K562 (cell line): ENCODE measurements around the gene TMEM260. TPM values are rescaled to one million over a fixed set of nuclear protein-coding genes. Genes with fewer than 3 reads are reported as not detected.

Experiments
- ELF2 ChIP-seq: fragments of 250-450 bp; sonication (Bioruptor Pico); IDR thresholded peaks from 2 replicates; pipeline ENCODE4 v1.5.0; 2021; ENCODE audit warnings: mild to moderate bottlenecking
- ESRRA ChIP-seq: fragments of 450-650 bp; IDR thresholded peaks from 2 replicates; pipeline ENCODE4 v1.6.1; 2014; ENCODE audit warnings: low read depth, mild to moderate bottlenecking, moderate library complexity, borderline replicate concordance
- NFYB ChIP-seq: IDR thresholded peaks from 2 replicates; pipeline ENCODE4 v1.6.1; 2011; ENCODE audit warnings: mild to moderate bottlenecking, moderate library complexity; ENCODE audit not compliant: insufficient read length; ENCODE audit errors: extremely low read depth
- NR2C1 ChIP-seq, 2 experiments: fragments of 450-650 bp; IDR thresholded peaks; 2 replicates each; pipeline ENCODE4 v1.6.1; 2017; ENCODE audit warnings: mild to moderate bottlenecking in 2 of 2, antibody characterized with exemption in 1 of 2, inconsistent platforms in 1 of 2, missing compliant biosample characterization in 1 of 2, missing genetic modification characterization in 1 of 2
- NR2F6 ChIP-seq: fragments of 450-650 bp; formaldehyde crosslinking; IDR thresholded peaks from 2 replicates; pipeline ENCODE4 v1.4.0; 2020; ENCODE audit warnings: mild to moderate bottlenecking
- PTBP1 ChIP-seq: fragments of 200-400 bp; formaldehyde crosslinking; IDR thresholded peaks from 2 replicates; pipeline ENCODE4 v1.6.1; 2017; ENCODE audit warnings: low read depth, low read length
- REST ChIP-seq, 2 experiments: fragments of 450-650 bp; formaldehyde crosslinking in 1 of 2; IDR thresholded peaks; 2 replicates each; pipeline versions ENCODE4 v1.4.0 to v1.6.1; 2014 to 2020; ENCODE audit warnings: mild to moderate bottlenecking in 2 of 2, borderline replicate concordance in 1 of 2, low read depth in 1 of 2
- SMC3 ChIP-seq: conservative IDR thresholded peaks from 2 replicates; pipeline ENCODE4 v1.6.1; 2011; ENCODE audit warnings: low read depth, low read length, improper control_type of control experiment; ENCODE audit not compliant: insufficient read depth
- SNRNP70 ChIP-seq: fragments of 200-400 bp; formaldehyde crosslinking; optimal IDR thresholded peaks from 2 replicates; pipeline ENCODE3; 2017; ENCODE audit warnings: low read depth, low read length
- TCF15 ChIP-seq: fragments of 250-450 bp; sonication (Bioruptor Pico); IDR thresholded peaks from 2 replicates; pipeline ENCODE4 v1.8.0; 2022; ENCODE audit warnings: moderate library complexity, mild to moderate bottlenecking, inconsistent platforms
- TEAD1 ChIP-seq, 2 experiments: fragments of 450-650 bp in 1 of 2; sonication (generic) in 1 of 2; formaldehyde crosslinking; IDR thresholded peaks; 2 replicates each; pipeline versions ENCODE4 v1.4.0 to v1.8.0; 2020 to 2022; ENCODE audit warnings: mild to moderate bottlenecking in 2 of 2, missing genetic modification reagents in 1 of 2
- TEAD4 ChIP-seq, 2 experiments: sonication (generic) in 1 of 2; formaldehyde crosslinking in 1 of 2; IDR thresholded peaks; 2 replicates each; pipeline versions ENCODE4 v1.6.1 to v1.8.0; 2012 to 2022; ENCODE audit warnings: borderline replicate concordance in 1 of 2, inconsistent platforms in 1 of 2, low read length in 1 of 2, mild to moderate bottlenecking in 1 of 2, missing genetic modification reagents in 1 of 2
- TRIM24 ChIP-seq, 2 experiments: fragments of 450-650 bp; IDR thresholded peaks; 2 replicates each; pipeline ENCODE4 v1.6.1; 2016
- USF2 ChIP-seq: sonication (generic); formaldehyde crosslinking; IDR thresholded peaks from 2 replicates; pipeline ENCODE4 v1.5.0; 2020; ENCODE audit warnings: missing genetic modification reagents
- ZBED1 ChIP-seq: IDR thresholded peaks from 2 replicates; pipeline ENCODE4 v1.6.1; 2014
- ZNF3 ChIP-seq: fragments of 250-450 bp; sonication (Bioruptor Pico); IDR thresholded peaks from 2 replicates; pipeline ENCODE4 v1.5.0; 2021; ENCODE audit warnings: mild to moderate bottlenecking, moderate library complexity
- ZNF644 ChIP-seq: fragments of 200-800 bp; sonication (Bioruptor generic); IDR thresholded peaks from 2 replicates; pipeline ENCODE4 v1.6.1; 2016; ENCODE audit warnings: low read depth, missing genetic modification characterization, missing compliant biosample characterization
- ZNF707 ChIP-seq: fragments of 250-450 bp; sonication (Bioruptor Pico); conservative IDR thresholded peaks from 2 replicates; pipeline ENCODE4 v1.8.0; 2022; ENCODE audit warnings: inconsistent platforms, mild to moderate bottlenecking, moderate library complexity
- ZNF764 ChIP-seq: fragments of 250-450 bp; sonication (Bioruptor Pico); IDR thresholded peaks from 2 replicates; pipeline ENCODE4 v1.4.0; 2020; ENCODE audit warnings: low read depth, mild to moderate bottlenecking, moderate library complexity
- polyA plus RNA-seq, 8 experiments: library from polyadenylated mRNA; depleted of rRNA in 4 of 8; stranded (reverse) in 5 of 8; unstranded in 3 of 8; fragments of >200 nt; fragmentation: Nextera tagmentation in 2 of 8; fragmentation: Illumina TruSeq in 1 of 8; extraction: Ambion mirVana in 2 of 8; extraction: Trizol in 1 of 8; gene quantifications; 2 replicates each; pipeline versions ENCODE4 v1.2.1 to v1.2.3, GENCODE V29; 2011 to 2014; ENCODE audit warnings: inconsistent platforms in 1 of 8, missing spikeins in 1 of 8
- total RNA-seq, 7 experiments: library from RNA; depleted of rRNA in 6 of 7; stranded (reverse); fragments of >200 nt in 6 of 7; fragmentation: Illumina TruSeq in 2 of 7; extraction: Trizol in 2 of 7; gene quantifications; 2 replicates each; pipeline versions ENCODE4 v1.2.1 to v1.2.3, GENCODE V29; 2011 to 2021; ENCODE audit warnings: low replicate concordance in 1 of 7

The TMEM260 gene
- total and polyA plus RNA-seq, 9 of the 15 experiments (the other 6 are each of a cell fraction or from before 2014, with no cell fraction given): 2.2 to 9.4 (median 6.0) TPM

GRCh38 chr14:56555921-56556570 is 23.6 kb upstream of the TMEM260 start (continued):
- no peak for TF ChIP-seq ZNF764
- TF ChIP-seq ZBED1: no peak
- no peak for TF ChIP-seq PTBP1
- TF ChIP-seq ZNF644 (tag): no peak
- no peak for TF ChIP-seq NR2F6 (CRISPR knock-in tag)
- TF ChIP-seq TCF15 (CRISPR knock-in tag): no peak
- TF ChIP-seq SMC3: 0 out of 2 replicates have a peak, but pooled peaks have one; percentile 26
- TF ChIP-seq NFYB: no peak
- TF ChIP-seq REST (IDR thresholded peaks at IDR 0.05; ENCODE audit: borderline replicate concordance): peak; percentile 62; the same call in 1 of the 2 replicates
- no peak for TF ChIP-seq REST (CRISPR knock-in tag; IDR thresholded peaks at IDR 0.05; ENCODE audit: low read depth)
- no peak for TF ChIP-seq TEAD1 (CRISPR knock-in tag; IDR thresholded peaks at IDR 0.05)
- no peak for TF ChIP-seq SNRNP70
- TF ChIP-seq TRIM24 (IDR thresholded peaks at IDR 0.05): peak; percentile 71 to 86; a peak in 3 of 4 replicates
- no peak for TF ChIP-seq ESRRA
- no peak for TF ChIP-seq TEAD4 (IDR thresholded peaks at IDR 0.05; ENCODE audit: low read length)
- no peak for TF ChIP-seq TEAD4 (CRISPR knock-in tag; IDR thresholded peaks at IDR 0.05; ENCODE audit: borderline replicate concordance)
- TF ChIP-seq ZNF707 (CRISPR knock-in tag): no peak
- TF ChIP-seq USF2 (CRISPR knock-in tag): no peak
- no peak for TF ChIP-seq NR2C1 (IDR thresholded peaks at IDR 0.05)
- TF ChIP-seq NR2C1 (tag; IDR thresholded peaks at IDR 0.05): no peak
- no peak for TF ChIP-seq ZNF3 (CRISPR knock-in tag)
- TF ChIP-seq ELF2 (CRISPR knock-in tag): no peak
